Endothelial cell of umbilical vein (primary cell): ENCODE data around the gene SMIM31. TPM values are rescaled to one million over a fixed set of nuclear protein-coding genes. Genes with fewer than 3 reads are reported as not detected.

Experiments used
- BruUV-seq: library from RNA; stranded (reverse); fragments of 400-500 nt; replicated peaks from 2 replicates; lab custom pipeline; 2021; lab: Mats Ljungman, UMichigan
- CTCF ChIA-PET: fragments of 300-600, 350-600 bp; sonication (Branson Sonifier 250); formaldehyde crosslinking; loops from one replicate; lab custom pipeline; 2021; ENCODE audit warnings: antibody characterized with exemption, inconsistent platforms; lab: Charles Lee
- POLR2A ChIA-PET: fragments of 300-600, 350-600 bp; sonication (Branson Sonifier 250); formaldehyde crosslinking; loops from one replicate; lab custom pipeline; 2021; ENCODE audit warnings: antibody characterized with exemption, inconsistent platforms; lab: Charles Lee
- DNase-seq: peaks from one replicate; pipeline ENCODE4 v3.0.0-alpha.2; 2011; ENCODE audit warnings: low read depth, low spot score
- FAIRE-seq: peaks from 2 replicates; lab custom pipeline; 2011; peaks lifted over from hg19 to GRCh38; lab: Jason Lieb, UNC
- H2AFZ ChIP-seq: 2 replicates; pipeline ENCODE4 v1.6.0; 2012; ENCODE audit warnings: low read depth, low read length, control low read depth, inconsistent platforms
- H3K27ac ChIP-seq: 2 replicates; pipeline ENCODE4 v1.5.1; 2011; ENCODE audit warnings: low read depth, mild to moderate bottlenecking, control low read depth, low read length, moderate library complexity; ENCODE audit not compliant: insufficient read depth
- H3K27me3 ChIP-seq, 2 experiments: 2 replicates each; pipeline versions ENCODE4 v1.6.0 to v1.6.1; 2011; ENCODE audit warnings: low read length in 2 of 2, mixed read lengths in 1 of 2; ENCODE audit not compliant: control insufficient read depth in 2 of 2, insufficient read depth in 2 of 2
- H3K36me3 ChIP-seq, 2 experiments: 2 replicates in 1 of 2; 3 replicates in 1 of 2; pipeline ENCODE4 v1.5.1; 2011; ENCODE audit warnings: low read length in 2 of 2, mild to moderate bottlenecking in 1 of 2, moderate library complexity in 1 of 2; ENCODE audit not compliant: control insufficient read depth in 2 of 2, insufficient read depth in 2 of 2; ENCODE audit errors: extremely low read depth in 1 of 2
- H3K4me1 ChIP-seq: 3 replicates; pipeline ENCODE4 v1.5.1; 2011; ENCODE audit warnings: mild to moderate bottlenecking, low read length; ENCODE audit not compliant: control insufficient read depth, insufficient read depth; ENCODE audit errors: extremely low read depth
- H3K4me2 ChIP-seq: 2 replicates; pipeline ENCODE4 v1.6.1; 2011; ENCODE audit warnings: low read length, control low read depth, mixed read lengths; ENCODE audit not compliant: insufficient read depth
- H3K4me3 ChIP-seq, 3 experiments: fragments of 200-600 bp in 1 of 3; sonication (generic), shearing (Covaris generic) in 1 of 3; replicated peaks in 1 of 3; 2 replicates each; pipeline ENCODE4 v1.5.1; 2011 to 2016; ENCODE audit warnings: control low read depth in 3 of 3, low read length in 3 of 3, mild to moderate bottlenecking in 2 of 3, inconsistent platforms in 1 of 3, low read depth in 1 of 3, moderate library complexity in 1 of 3; ENCODE audit not compliant: insufficient read depth in 1 of 3
- H3K79me2 ChIP-seq: 2 replicates; pipeline ENCODE4 v1.6.0; 2012; ENCODE audit warnings: low read length, inconsistent platforms; ENCODE audit not compliant: control insufficient read depth, insufficient read depth
- H3K9ac ChIP-seq: replicated peaks from 2 replicates; pipeline ENCODE3; 2011; ENCODE audit warnings: low read length, control low read depth; ENCODE audit not compliant: insufficient read depth; ENCODE audit errors: extremely low read depth
- H3K9me1 ChIP-seq: replicated peaks from 3 replicates; pipeline ENCODE4 v1.6.0; 2011; ENCODE audit warnings: mild to moderate bottlenecking, low read length; ENCODE audit not compliant: control insufficient read depth, insufficient read depth; ENCODE audit errors: extremely low read depth
- H3K9me3 ChIP-seq: replicated peaks from 2 replicates; pipeline ENCODE4 v1.5.1; 2012; ENCODE audit warnings: low read length, inconsistent platforms; ENCODE audit not compliant: control insufficient read depth, insufficient read depth
- H4K20me1 ChIP-seq: replicated peaks from 2 replicates; pipeline ENCODE3; 2011; ENCODE audit warnings: mild to moderate bottlenecking, low read length; ENCODE audit not compliant: control insufficient read depth, insufficient read depth; ENCODE audit errors: extremely low read depth
- EZH2 ChIP-seq: IDR thresholded peaks from 2 replicates; pipeline ENCODE4 v1.6.1; 2012; ENCODE audit warnings: borderline replicate concordance, low read depth, mild to moderate bottlenecking, moderate library complexity, low read length, inconsistent platforms; ENCODE audit not compliant: severe bottlenecking
- FOS ChIP-seq: IDR thresholded peaks from 2 replicates; pipeline ENCODE4 v1.6.1; 2011; ENCODE audit warnings: mild to moderate bottlenecking, low read length, moderate library complexity, borderline replicate concordance; ENCODE audit not compliant: insufficient read depth
- GATA2 ChIP-seq: IDR thresholded peaks from 2 replicates; pipeline ENCODE4 v1.7.0; 2011; ENCODE audit warnings: low read depth, mild to moderate bottlenecking, moderate library complexity, mixed read lengths, low read length; ENCODE audit not compliant: insufficient read length, insufficient read depth
- JUN ChIP-seq: IDR thresholded peaks from 2 replicates; pipeline ENCODE4 v1.6.1; 2011; ENCODE audit warnings: borderline replicate concordance, low read depth; ENCODE audit not compliant: insufficient read length, insufficient read depth
- MYC ChIP-seq: IDR thresholded peaks from one replicate; pipeline ENCODE4 v1.6.1; 2011; ENCODE audit warnings: mild to moderate bottlenecking, low read depth, low read length
- POLR2A ChIP-seq: IDR thresholded peaks from 2 replicates; pipeline ENCODE4 v1.6.1; 2012; ENCODE audit warnings: low read depth, mild to moderate bottlenecking, control low read depth, low read length
- POLR2AphosphoS5 ChIP-seq: IDR thresholded peaks from 2 replicates; pipeline ENCODE4 v1.6.1; 2012; ENCODE audit warnings: low read depth, mild to moderate bottlenecking, control low read depth, low read length, moderate library complexity; ENCODE audit not compliant: insufficient read depth
- dilution Hi-C: fragments of 300-500 bp; cut with MboI; formaldehyde crosslinking; loops from one replicate; pipeline ENCODE4 v1.15.0; 2019; ENCODE audit warnings: low sequenced_read_pairs; ENCODE audit not compliant: extremely low pct_ligation_motif_present
- intact Hi-C: fragments of 100-400 bp; cut with micrococcal nuclease; formaldehyde crosslinking; loops from one replicate; pipeline ENCODE4 v1.10.0; 2022
- polyA plus RNA-seq, 4 experiments: library from polyadenylated mRNA; depleted of rRNA in 3 of 4; stranded (reverse) in 3 of 4; unstranded in 1 of 4; fragments of >200 nt; gene quantifications; 2 replicates each; pipeline versions ENCODE4 v1.2.1 to v1.2.3, GENCODE V29; 2011 to 2012; ENCODE audit warnings: missing spikeins in 1 of 4
- total RNA-seq: library from RNA; stranded (reverse); gene quantifications from 2 replicates; pipeline ENCODE4 v1.2.3, GENCODE V29; 2021
- TF ChIP-seq, protein P1 (sequence below), 2 donors: IDR thresholded peaks; 1 replicate in 1 of 2; 2 replicates in 1 of 2; pipeline ENCODE4 v1.5.1; 2011; ENCODE audit warnings: low read length in 2 of 2, mild to moderate bottlenecking in 2 of 2, moderate library complexity in 2 of 2, control low read depth in 1 of 2, inconsistent platforms in 1 of 2, low read depth in 1 of 2; ENCODE audit not compliant: insufficient read depth in 1 of 2; ENCODE audit errors: extremely low read depth in 1 of 2
- TF ChIP-seq, protein P2 (sequence below): IDR thresholded peaks from 2 replicates; pipeline ENCODE4 v1.6.1; 2011; ENCODE audit not compliant: insufficient read depth, insufficient read length

SMIM31 gene
- total and polyA plus RNA-seq, 2 donors (not counting 3 experiments of a cell fraction or from before 2014, with no cell fraction given), result not detected

DNA sequence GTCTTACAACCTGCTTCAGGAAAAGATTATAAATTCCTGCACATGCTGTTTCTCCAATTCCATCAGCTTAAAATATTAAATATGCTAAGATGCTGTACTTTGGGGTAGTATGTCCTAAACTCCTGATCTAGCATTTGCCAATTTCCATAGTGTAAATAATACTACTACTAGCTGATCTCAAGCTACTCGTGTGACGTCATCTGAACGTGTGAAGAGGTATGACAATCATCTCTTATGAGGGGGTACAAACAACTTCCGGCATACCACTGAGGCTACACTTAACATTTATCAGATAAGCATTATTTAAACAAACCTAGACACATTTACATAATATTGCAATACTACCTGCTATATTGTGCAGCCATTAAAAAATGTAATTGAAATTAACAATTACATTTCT is 70.7 kb downstream of the SMIM31 start:
- no TSS peak for BruUV-seq
- no peak overlapping the region for H3K9ac ChIP-seq
- no peak overlapping the region for H3K27ac ChIP-seq
- POLR2A ChIA-PET, result no interaction called here
- TF ChIP-seq MYC, result no peak
- no peak for TF ChIP-seq GATA2
- TF ChIP-seq POLR2AphosphoS5, result no peak
- TF ChIP-seq JUN, result no peak
- TF ChIP-seq FOS, result no peak
- TF ChIP-seq, protein P1, sequence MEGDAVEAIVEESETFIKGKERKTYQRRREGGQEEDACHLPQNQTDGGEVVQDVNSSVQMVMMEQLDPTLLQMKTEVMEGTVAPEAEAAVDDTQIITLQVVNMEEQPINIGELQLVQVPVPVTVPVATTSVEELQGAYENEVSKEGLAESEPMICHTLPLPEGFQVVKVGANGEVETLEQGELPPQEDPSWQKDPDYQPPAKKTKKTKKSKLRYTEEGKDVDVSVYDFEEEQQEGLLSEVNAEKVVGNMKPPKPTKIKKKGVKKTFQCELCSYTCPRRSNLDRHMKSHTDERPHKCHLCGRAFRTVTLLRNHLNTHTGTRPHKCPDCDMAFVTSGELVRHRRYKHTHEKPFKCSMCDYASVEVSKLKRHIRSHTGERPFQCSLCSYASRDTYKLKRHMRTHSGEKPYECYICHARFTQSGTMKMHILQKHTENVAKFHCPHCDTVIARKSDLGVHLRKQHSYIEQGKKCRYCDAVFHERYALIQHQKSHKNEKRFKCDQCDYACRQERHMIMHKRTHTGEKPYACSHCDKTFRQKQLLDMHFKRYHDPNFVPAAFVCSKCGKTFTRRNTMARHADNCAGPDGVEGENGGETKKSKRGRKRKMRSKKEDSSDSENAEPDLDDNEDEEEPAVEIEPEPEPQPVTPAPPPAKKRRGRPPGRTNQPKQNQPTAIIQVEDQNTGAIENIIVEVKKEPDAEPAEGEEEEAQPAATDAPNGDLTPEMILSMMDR (IDR thresholded peaks at IDR 0.05; ENCODE audit: extremely low read depth in 1 of 2, insufficient read depth in 1 of 2, low read depth in 1 of 2, low read length in 2 of 2), result no peak
- no peak for TF ChIP-seq EZH2
- TF ChIP-seq, protein P2, sequence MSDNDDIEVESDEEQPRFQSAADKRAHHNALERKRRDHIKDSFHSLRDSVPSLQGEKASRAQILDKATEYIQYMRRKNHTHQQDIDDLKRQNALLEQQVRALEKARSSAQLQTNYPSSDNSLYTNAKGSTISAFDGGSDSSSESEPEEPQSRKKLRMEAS, result no peak
- no peak for TF ChIP-seq POLR2A
- H4K20me1 ChIP-seq, result no peaks in the 10 kb centered on the region
- H3K79me2 ChIP-seq, result no peaks in the 10 kb centered on the region
- H2AFZ ChIP-seq, result no peak overlapping the region
- H3K4me3 ChIP-seq, result no peak overlapping the region
- no peak overlapping the region for H3K4me2 ChIP-seq
- H3K36me3 ChIP-seq, result no peaks in the 10 kb centered on the region
- DNase-seq (no peak), FAIRE-seq (no peak)
- dilution Hi-C loops (no loop called here), intact Hi-C loops (no loop called here)
- H3K27me3 ChIP-seq, result no peaks in the 10 kb centered on the region
- no peaks in the 10 kb centered on the region for H3K9me3 ChIP-seq
- H3K4me1 ChIP-seq, result no peaks in the 10 kb centered on the region
- H3K9me1 ChIP-seq, result no peaks in the 10 kb centered on the region
- CTCF ChIA-PET, result no interaction called here
